BJ (cell line): ENCODE results near the gene CCDC69. TPM values are rescaled to one million over a fixed set of nuclear protein-coding genes. Genes with fewer than 3 reads are reported as not detected.

Experiments used
- CTCF ChIA-PET: fragments of 350-600 bp; formaldehyde crosslinking; extraction: SDS; loops from one replicate; lab custom pipeline; 2021; ENCODE audit warnings: antibody characterized with exemption, inconsistent platforms; lab: Yijun Ruan, JAX
- POLR2A ChIA-PET: fragments of 300-600 bp; sonication (Branson Sonifier 250); formaldehyde crosslinking; extraction: SDS; loops from one replicate; lab custom pipeline; 2021; ENCODE audit warnings: antibody characterized with exemption; lab: Charles Lee
- DNase-seq: peaks from one replicate; pipeline ENCODE4 v3.0.0-alpha.2; 2011; ENCODE audit warnings: low read depth
- H3K27me3 ChIP-seq: 2 replicates; pipeline ENCODE4 v1.6.0; 2011; ENCODE audit warnings: low read length; ENCODE audit not compliant: control insufficient read depth, insufficient read depth
- H3K36me3 ChIP-seq: 2 replicates; pipeline ENCODE4 v1.5.1; 2011; ENCODE audit warnings: low read length; ENCODE audit not compliant: control insufficient read depth, insufficient read depth
- H3K4me3 ChIP-seq: 2 replicates; pipeline ENCODE4 v1.5.1; 2011; ENCODE audit warnings: low read depth, mild to moderate bottlenecking, control low read depth, low read length
- polyA plus RNA-seq: library from polyadenylated mRNA; depleted of rRNA; stranded (reverse); fragments of >200 nt; gene quantifications from 2 replicates; pipeline ENCODE4 v1.2.3, GENCODE V29; 2011
- TF ChIP-seq, protein P1 (sequence below): IDR thresholded peaks from 2 replicates; pipeline ENCODE4 v1.5.1; 2011; ENCODE audit warnings: low read depth, mild to moderate bottlenecking, control low read depth, inconsistent platforms, low read length, moderate library complexity; ENCODE audit not compliant: insufficient read depth

The CCDC69 gene
- polyA plus RNA-seq, 1 experiment: 0.93 TPM

DNA sequence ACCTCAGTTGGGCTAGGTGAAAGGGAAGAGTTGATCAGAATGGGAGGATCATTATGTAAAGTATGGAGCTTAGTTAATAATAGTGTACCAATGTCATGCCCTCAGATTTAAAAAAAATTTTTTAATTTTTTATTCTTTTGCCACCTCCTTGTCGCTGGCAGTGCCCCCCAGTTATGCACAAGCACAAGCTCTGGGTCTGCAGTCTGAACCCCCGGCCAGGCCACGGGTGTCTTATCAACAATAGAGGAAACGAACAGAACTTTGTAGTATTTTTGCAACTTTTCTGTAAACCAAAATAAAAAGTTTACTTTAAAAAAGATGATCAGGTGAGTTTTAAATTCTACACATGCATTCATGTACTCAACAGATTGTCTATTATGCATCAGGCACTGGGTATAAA is 27.7 kb upstream of the CCDC69 start:
- TF ChIP-seq, protein P1, sequence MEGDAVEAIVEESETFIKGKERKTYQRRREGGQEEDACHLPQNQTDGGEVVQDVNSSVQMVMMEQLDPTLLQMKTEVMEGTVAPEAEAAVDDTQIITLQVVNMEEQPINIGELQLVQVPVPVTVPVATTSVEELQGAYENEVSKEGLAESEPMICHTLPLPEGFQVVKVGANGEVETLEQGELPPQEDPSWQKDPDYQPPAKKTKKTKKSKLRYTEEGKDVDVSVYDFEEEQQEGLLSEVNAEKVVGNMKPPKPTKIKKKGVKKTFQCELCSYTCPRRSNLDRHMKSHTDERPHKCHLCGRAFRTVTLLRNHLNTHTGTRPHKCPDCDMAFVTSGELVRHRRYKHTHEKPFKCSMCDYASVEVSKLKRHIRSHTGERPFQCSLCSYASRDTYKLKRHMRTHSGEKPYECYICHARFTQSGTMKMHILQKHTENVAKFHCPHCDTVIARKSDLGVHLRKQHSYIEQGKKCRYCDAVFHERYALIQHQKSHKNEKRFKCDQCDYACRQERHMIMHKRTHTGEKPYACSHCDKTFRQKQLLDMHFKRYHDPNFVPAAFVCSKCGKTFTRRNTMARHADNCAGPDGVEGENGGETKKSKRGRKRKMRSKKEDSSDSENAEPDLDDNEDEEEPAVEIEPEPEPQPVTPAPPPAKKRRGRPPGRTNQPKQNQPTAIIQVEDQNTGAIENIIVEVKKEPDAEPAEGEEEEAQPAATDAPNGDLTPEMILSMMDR: no peak
- ChIA-PET POLR2A (no interaction called here), CTCF (interaction anchor here (0.6 to 2.6 kb wide), 4 partner anchors 10 to 574 kb away, joined by 3 to 19 read pairs (median 3); no protein-coding TSS in a partner anchor)
- Histone ChIP-seq H3K4me3 (no peak overlapping the region), H3K27me3 (no peaks in the 10 kb centered on the region), H3K36me3 (no peaks in the 10 kb centered on the region)
- no peak for DNase-seq

DNA sequence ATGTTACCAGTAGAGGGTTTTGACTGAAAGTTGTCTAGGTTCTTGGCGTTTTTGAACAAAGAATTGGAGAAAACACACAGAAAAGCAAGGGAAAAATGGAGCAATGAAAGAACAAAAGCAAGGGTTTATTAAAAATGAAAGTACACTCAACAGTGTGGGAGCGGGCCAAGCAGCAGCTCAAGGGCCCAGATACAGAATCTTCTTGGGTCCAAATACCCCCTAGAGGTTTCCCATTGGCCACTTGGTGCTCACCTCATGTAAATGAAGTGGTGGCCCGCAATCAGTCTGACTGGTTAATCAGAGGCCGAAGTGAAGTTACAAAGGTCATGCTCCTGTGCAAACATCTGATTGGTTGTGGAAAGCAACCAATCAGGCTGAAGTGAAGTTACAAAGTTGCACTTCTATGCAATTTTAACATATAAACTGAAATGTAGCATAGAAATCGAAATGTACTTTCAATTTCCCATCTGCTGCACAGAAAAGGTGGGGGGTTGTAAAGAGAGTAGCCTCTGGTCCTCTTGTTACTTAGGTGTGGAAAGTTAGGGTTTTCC is 27.2 kb upstream of the CCDC69 start:
- TF ChIP-seq, protein P1: no peak
- Histone ChIP-seq H3K27me3 (no peaks in the 10 kb centered on the region), H3K36me3 (no peaks in the 10 kb centered on the region), H3K4me3 (no peak overlapping the region)
- DNase-seq: no peak
- POLR2A ChIA-PET: no interaction called here
- CTCF ChIA-PET: interaction anchor here (1.1 to 2.1 kb wide), 3 partner anchors 10 to 12 kb away, joined by 3 to 11 read pairs (median 5); no protein-coding TSS in a partner anchor

DNA sequence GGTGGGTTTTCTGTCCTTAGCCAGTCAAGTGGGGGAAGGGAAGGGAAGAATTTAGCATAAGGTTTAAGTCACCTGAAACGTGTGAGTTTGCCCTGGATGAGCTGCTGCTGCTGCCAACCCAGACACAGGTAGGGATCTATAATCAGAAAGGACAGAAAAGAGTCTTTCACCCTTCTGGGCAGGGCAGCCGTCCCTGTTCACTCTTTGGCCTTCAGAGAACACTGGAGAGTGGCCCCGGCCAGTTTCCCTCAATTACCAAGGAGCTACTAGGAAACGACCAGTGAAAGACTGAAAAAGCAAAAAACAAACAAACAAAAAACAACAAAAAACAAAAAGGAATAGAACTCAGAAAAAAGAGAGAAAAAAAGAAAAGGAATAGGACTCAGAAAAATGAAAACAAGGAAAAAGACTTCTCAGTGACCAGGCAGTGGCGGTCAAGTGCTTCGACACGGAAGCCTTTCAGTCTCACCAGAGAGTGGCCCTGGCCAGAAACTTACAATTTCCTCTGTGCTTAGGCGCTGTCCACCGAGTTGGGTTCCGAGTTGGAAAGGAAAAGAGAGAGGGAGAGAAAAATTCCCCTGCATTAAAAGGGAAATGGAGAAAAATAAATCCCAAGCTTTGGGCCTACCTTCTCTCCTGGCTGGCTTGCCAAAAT is 26.6 kb upstream of the CCDC69 start:
- Histone ChIP-seq H3K4me3 (no peak overlapping the region), H3K27me3 (no peaks in the 10 kb centered on the region), H3K36me3 (no peaks in the 10 kb centered on the region)
- ChIA-PET CTCF (interaction anchor here (1.4 to 2.1 kb wide), 2 partner anchors 9 to 12 kb away, joined by 5 to 11 read pairs; no protein-coding TSS in a partner anchor), POLR2A (no interaction called here)
- TF ChIP-seq, protein P1: no peak
- DNase-seq: no peak

DNA sequence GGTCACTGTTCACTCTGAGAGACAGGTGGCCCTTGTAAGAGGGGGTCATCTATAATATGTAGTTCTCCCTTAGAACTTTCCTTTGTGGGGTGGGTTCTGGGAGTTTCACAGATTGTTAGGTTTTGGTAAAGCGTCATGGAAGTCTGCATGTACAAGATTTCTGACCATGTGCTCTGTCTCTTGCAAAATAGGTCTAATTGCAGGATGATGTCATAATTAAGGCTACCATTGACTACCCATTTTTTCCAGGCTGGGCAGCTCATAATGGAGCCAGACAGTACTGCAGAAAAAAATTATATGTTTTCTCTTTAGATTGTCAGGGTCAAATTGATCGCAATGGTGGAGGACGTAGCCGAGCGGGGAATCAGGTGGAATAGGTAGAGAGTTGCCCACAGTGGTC is 25.4 kb upstream of the CCDC69 start:
- DNase-seq: no peak
- Histone ChIP-seq H3K4me3 (no peak overlapping the region), H3K36me3 (no peaks in the 10 kb centered on the region), H3K27me3 (no peaks in the 10 kb centered on the region)
- TF ChIP-seq, protein P1: no peak
- ChIA-PET POLR2A (no interaction called here), CTCF (interaction anchor here (1.1 to 2.1 kb wide), 3 partner anchors 8 to 20 kb away, joined by 3 to 11 read pairs (median 5); no protein-coding TSS in a partner anchor)

DNA sequence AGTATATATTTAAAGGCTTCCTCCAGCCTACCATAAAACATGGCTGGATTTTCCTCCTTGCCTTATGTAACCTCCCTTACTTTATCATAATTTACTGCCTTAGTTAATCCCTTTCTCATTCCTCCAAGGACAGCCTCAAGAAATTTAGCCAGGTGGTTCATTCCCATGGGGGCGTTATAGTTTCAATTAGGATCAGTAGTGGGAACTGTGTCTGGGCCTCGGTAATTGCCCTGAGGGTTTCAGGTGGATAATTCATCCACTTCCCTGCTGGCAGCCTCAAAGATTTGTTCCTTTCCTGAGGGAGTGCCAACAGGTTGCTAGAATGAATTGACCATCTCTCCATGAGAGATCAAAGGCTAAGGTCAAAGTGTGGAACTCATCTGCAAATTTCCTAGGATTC is 24.8 kb upstream of the CCDC69 start:
- POLR2A ChIA-PET: no interaction called here
- Histone ChIP-seq H3K4me3 (no peak overlapping the region), H3K36me3 (no peaks in the 10 kb centered on the region), H3K27me3 (no peaks in the 10 kb centered on the region)
- CTCF ChIA-PET: interaction anchor here (1.1 to 1.4 kb wide), 2 partner anchors 10 to 20 kb away, joined by 3 to 5 read pairs; no protein-coding TSS in a partner anchor
- TF ChIP-seq, protein P1: no peak
- DNase-seq: no peak
